SH-SY5Y (cell line): ENCODE measurements around the gene GRIK3.

Experiments used
- GATA2 ChIP-seq: IDR thresholded peaks from 2 replicates; pipeline ENCODE4 v1.6.1; 2011; ENCODE audit warnings: mild to moderate bottlenecking, low read depth, low read length
- GATA3 ChIP-seq: IDR thresholded peaks from 2 replicates; pipeline ENCODE4 v1.6.1; 2011; ENCODE audit warnings: low read depth, mild to moderate bottlenecking, low read length, moderate library complexity

DNA sequence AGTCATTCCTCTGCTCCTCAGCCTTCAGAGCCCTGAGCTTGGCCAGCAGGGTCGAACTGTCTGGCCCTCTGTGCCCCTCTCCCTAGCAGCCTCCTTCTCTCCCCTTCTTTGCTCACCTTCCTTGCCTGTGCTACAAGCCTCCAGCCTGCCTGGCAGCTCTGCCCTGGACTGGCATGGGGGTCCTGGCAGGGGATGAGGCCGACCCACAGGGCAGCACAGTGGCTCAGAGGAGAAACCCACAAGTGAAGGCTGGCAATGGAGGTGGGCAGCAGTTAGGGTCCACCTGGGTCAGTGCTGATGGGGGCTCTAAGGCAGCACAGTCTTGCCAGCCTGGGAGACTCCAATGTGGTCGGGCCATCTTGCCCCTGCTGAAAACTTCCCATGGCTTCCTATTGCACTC lies 274.2 kb downstream of the GRIK3 start:
- TF ChIP-seq GATA2 (no peak), GATA3 (no peak)
